IgD-negative memory B cell (primary cell): ENCODE data around the gene NTRK1. TPM values are rescaled to one million over a fixed set of nuclear protein-coding genes. Genes with fewer than 3 reads are reported as not detected.

Source experiments
- H3K27ac Mint-ChIP-seq, 3 donors: one replicate each; pipeline ENCODE4 v1.8.0; 2020 to 2022; ENCODE audit warnings: mild to moderate bottlenecking in 3 of 3, mixed read lengths in 3 of 3, moderate library complexity in 1 of 3
- H3K27me3 Mint-ChIP-seq: one replicate; pipeline ENCODE4 v1.8.0; 2021; ENCODE audit warnings: mixed read lengths
- H3K36me3 Mint-ChIP-seq: one replicate; pipeline ENCODE4 v1.8.0; 2020; ENCODE audit warnings: mild to moderate bottlenecking, mixed read lengths
- H3K4me1 Mint-ChIP-seq, 3 donors: one replicate each; pipeline ENCODE4 v1.8.0; 2020 to 2022; ENCODE audit warnings: mixed read lengths in 3 of 3, mild to moderate bottlenecking in 1 of 3
- H3K4me3 Mint-ChIP-seq, 4 donors: one replicate each; pipeline ENCODE4 v1.8.0; 2020 to 2022; ENCODE audit warnings: mild to moderate bottlenecking in 4 of 4, mixed read lengths in 4 of 4, moderate library complexity in 3 of 4
- H3K9me3 Mint-ChIP-seq, 3 donors: one replicate each; pipeline ENCODE4 v1.8.0; 2020 to 2021; ENCODE audit warnings: mixed read lengths in 3 of 3, mild to moderate bottlenecking in 1 of 3
- polyA plus RNA-seq: library from polyadenylated mRNA; unstranded; fragments of 300-500 nt; fragmentation: Illumina TruSeq; gene quantifications from one replicate; pipeline ENCODE4 v1.2.3, GENCODE V29; 2021

Gene NTRK1
- not detected for polyA plus RNA-seq

GRCh38 chr1:156860628-156861423, at the start of gene NTRK1:
NTRK1 (plus strand) TSS chr1:156860865; CDS start chr1:156860935, 70 bp downstream.
- H3K36me3 Mint-ChIP-seq: peaks cover 4% of the 10 kb centered on the region
- H3K27me3 Mint-ChIP-seq: peaks cover 54% of the 10 kb centered on the region
- peak within 1 kb of the TSS in 1 of 3 donors; percentile 63 for H3K27ac Mint-ChIP-seq
- H3K4me1 Mint-ChIP-seq: peaks cover 4 to 20% (median 5%) of the 10 kb centered on the region in 3 donors
- H3K4me3 Mint-ChIP-seq: peak within 1 kb of the TSS in 3 of 4 donors; percentile 75 to 94 (median 90)
- no peaks in the 10 kb centered on the region for H3K9me3 Mint-ChIP-seq

GRCh38 chr1:156811168-156811567, 49.5 kb upstream of the NTRK1 start:
- Mint-ChIP-seq H3K4me3 (peak overlapping the region in 2 of 4 donors; percentile 31 to 47), H3K9me3 (no peaks in the 10 kb centered on the region), H3K27ac (peak overlapping the region in 1 of 3 donors; percentile 49), H3K36me3 (peaks cover 1% of the 10 kb centered on the region), H3K27me3 (no peaks in the 10 kb centered on the region), H3K4me1 (peaks cover 0 to 14% (median 9%) of the 10 kb centered on the region in 3 donors)

DNA sequence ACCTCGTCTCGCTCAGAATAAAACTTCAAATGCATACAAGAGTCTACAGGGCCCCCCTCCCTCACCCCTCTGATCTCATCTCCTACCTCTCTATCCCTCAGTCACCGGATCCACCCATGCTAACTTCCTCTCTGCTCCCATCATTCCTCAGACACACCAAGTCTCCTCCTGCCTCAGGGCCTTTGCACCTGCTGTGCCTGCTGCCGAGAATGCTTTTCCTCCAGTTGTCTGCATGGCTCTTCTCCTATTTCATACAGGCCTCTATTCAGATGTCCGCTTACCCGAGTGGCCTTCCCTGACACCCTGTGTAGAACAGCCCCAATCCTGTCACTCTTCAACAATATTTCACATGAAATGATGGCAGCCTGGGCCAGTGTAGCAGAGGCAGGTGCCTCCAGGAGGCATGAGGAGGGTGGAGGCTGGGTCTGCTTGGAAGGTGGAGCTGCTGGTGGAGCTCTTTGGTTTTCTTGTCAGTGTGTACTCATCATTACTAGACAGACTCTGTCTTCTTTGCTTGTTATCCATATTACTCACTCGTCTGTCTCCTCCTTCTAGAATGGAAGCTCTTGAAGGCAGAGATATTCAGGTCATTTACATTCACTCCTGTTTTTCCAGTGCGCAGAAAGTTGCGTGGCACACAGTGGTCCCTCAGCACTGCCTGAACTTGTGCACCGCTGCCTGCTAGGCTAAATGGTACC, 48.2 kb upstream of the NTRK1 start:
- H3K27me3 Mint-ChIP-seq: no peaks in the 10 kb centered on the region
- peak overlapping the region; percentile 30 to 87 (median 40) for H3K4me3 Mint-ChIP-seq
- H3K36me3 Mint-ChIP-seq: no peaks in the 10 kb centered on the region
- no peaks in the 10 kb centered on the region for H3K9me3 Mint-ChIP-seq
- no peak overlapping the region for H3K27ac Mint-ChIP-seq
- peaks cover 0 to 24% (median 12%) of the 10 kb centered on the region in 3 donors for H3K4me1 Mint-ChIP-seq

DNA sequence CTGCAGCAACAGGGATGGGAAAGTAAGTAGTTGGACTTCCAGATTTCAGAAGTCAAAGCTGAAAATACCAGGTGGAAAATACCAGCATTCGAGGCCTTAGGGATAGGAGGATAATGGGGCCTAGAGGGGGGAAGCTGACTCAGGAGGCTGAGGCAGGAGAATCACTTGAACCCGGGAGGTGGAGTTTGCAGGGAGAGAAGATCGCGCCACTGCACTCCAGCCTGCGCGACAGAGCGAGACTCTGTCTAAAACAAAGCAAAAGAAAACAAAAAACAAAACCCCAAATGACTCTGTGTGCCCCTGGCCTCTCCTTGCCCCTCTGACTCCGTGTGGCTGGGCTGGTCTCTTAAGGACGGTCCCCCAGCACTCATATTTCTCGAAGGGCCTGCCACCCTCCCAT, 47.4 kb upstream of the NTRK1 start:
- no peaks in the 10 kb centered on the region for H3K27me3 Mint-ChIP-seq

DNA sequence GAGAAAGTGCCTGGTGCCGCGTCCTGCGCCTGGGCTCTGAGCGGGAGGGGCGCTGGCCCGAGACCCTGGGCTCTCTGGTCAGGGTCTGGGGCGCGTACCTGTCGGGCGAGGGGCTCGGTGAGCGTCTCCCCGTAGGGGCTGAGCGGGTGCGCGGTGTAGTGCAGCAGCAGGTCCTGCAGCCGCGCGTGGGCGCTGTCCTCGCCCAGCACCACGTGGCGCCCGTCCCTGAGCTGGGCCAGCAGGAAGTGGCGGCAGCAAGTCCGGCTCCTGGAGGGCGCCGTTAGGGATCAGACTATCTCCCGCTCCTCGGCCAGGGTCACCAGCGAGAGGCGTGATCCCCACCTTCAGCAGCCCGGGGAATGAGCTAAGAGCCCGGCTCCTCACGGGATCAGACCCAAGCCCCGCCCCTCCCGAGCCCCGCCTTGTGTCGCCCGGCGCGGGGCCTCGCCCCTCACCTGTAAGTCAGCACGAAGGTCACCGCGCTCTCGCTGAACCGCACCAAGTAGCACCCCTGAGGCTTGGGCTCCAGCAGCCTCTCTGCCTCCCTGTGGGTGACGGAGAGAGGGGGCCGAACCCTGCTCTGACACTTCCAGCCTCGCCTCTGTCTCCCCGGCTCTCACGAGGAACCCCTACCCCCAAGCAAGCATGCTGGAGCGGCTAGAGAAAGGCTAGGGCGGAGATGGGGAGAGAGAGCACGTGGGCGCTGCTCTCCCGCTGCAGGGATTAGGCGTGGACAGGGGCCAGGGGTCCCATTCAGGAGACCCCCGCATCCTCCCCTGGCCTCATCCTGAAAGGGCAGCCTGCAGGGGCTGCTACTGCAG, 46.7 kb upstream of the NTRK1 start:
- H3K27me3 Mint-ChIP-seq: no peaks in the 10 kb centered on the region
- no peaks in the 10 kb centered on the region for H3K36me3 Mint-ChIP-seq
- peak overlapping the region; percentile 54 to 95 (median 88) for H3K4me3 Mint-ChIP-seq
- H3K4me1 Mint-ChIP-seq: peaks cover 0 to 24% (median 10%) of the 10 kb centered on the region in 3 donors
- H3K27ac Mint-ChIP-seq: peak overlapping the region in 2 of 3 donors; percentile 61 to 86
- no peaks in the 10 kb centered on the region for H3K9me3 Mint-ChIP-seq

More for the DNA sequence above, 47.4 kb upstream of the NTRK1 start:
- Mint-ChIP-seq H3K9me3 (no peaks in the 10 kb centered on the region), H3K36me3 (no peaks in the 10 kb centered on the region), H3K4me3 (peak overlapping the region; percentile 54 to 95 (median 88)), H3K27ac (peak overlapping the region in 2 of 3 donors; percentile 63 to 69), H3K4me1 (peaks cover 0 to 24% (median 10%) of the 10 kb centered on the region in 3 donors)

- Mint-ChIP-seq H3K4me1 (peaks cover 0 to 24% (median 10%) of the 10 kb centered on the region in 3 donors), H3K27me3 (no peaks in the 10 kb centered on the region), H3K9me3 (no peaks in the 10 kb centered on the region), H3K36me3 (no peaks in the 10 kb centered on the region), H3K27ac (peak overlapping the region in 2 of 3 donors; percentile 61 to 86), H3K4me3 (peak overlapping the region; percentile 54 to 95 (median 88))
Observed at GRCh38 chr1:156814571-156815260, 45.9 kb upstream of the NTRK1 start.

- Mint-ChIP-seq H3K36me3 (no peaks in the 10 kb centered on the region), H3K9me3 (no peaks in the 10 kb centered on the region), H3K4me1 (peaks cover 0 to 24% (median 10%) of the 10 kb centered on the region in 3 donors), H3K27me3 (no peaks in the 10 kb centered on the region), H3K4me3 (peak overlapping the region in 3 of 4 donors; percentile 54 to 89 (median 82)), H3K27ac (peak overlapping the region in 2 of 3 donors; percentile 50 to 92)
Observed at GRCh38 chr1:156815307-156815826, 45.3 kb upstream of the NTRK1 start.

- no peaks in the 10 kb centered on the region for H3K9me3 Mint-ChIP-seq
- H3K36me3 Mint-ChIP-seq: no peaks in the 10 kb centered on the region
- peaks cover 0 to 24% (median 10%) of the 10 kb centered on the region in 3 donors for H3K4me1 Mint-ChIP-seq
- H3K4me3 Mint-ChIP-seq: peak overlapping the region in 2 of 4 donors; percentile 81 to 89
- peak overlapping the region; percentile 80 to 92 (median 90) for H3K27ac Mint-ChIP-seq
- no peaks in the 10 kb centered on the region for H3K27me3 Mint-ChIP-seq
Observed at GRCh38 chr1:156815961-156816422, 44.7 kb upstream of the NTRK1 start.

DNA sequence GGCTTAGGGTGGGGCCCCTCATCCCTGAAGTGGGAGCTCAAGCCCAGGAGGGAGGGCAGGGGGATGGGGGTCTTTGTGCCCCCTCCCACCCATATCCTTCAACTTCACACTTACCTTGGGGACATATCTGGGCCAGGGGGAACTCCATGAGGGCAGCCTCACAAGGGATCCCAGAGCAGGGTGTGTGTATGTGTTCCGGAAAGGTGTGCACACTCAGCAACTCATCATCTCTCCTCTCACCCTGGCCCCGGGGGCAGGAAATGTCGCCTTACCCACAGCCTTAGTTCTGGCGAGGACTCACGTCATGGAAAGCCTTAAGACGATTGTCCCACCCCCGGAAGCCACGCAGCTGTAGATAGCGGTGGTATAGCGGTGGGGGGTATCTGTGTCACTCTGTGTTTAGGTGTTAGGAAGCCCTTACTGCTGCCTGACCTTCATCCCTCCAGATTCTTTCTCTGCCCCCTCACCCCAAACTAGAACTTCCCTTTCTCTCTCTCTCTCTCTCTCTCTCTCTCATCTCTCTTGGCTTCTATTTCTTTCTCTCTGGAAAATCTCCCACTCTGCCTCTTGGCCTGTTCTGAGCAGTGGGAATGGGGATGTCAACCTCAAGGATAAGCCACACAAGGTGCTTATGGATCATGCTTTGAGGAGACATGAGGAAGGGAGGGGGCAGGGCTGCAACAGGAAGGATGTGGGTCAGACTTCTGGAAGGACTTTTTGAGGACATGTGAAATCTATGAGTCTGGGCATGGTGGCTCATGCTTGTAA, 43.9 kb upstream of the NTRK1 start, which contains the start of gene SH2D2A:
Gene SH2D2A (minus strand): TSS at position 288 of the 768 bp plus-strand sequence. CDS start 140 bp downstream, at position 148.
- Mint-ChIP-seq H3K27me3 (no peaks in the 10 kb centered on the region), H3K4me1 (peaks cover 0 to 24% (median 10%) of the 10 kb centered on the region in 3 donors), H3K36me3 (no peaks in the 10 kb centered on the region), H3K9me3 (no peaks in the 10 kb centered on the region), H3K27ac (peak within 1 kb of the TSS; percentile 80 to 92 (median 90)), H3K4me3 (peak within 1 kb of the TSS; percentile 33 to 89 (median 68))

- no peak overlapping the region for H3K4me3 Mint-ChIP-seq
- no peaks in the 10 kb centered on the region for H3K9me3 Mint-ChIP-seq
- H3K27ac Mint-ChIP-seq: peak overlapping the region in 1 of 3 donors; percentile 7
- H3K27me3 Mint-ChIP-seq: no peaks in the 10 kb centered on the region
- H3K4me1 Mint-ChIP-seq: peaks cover 0 to 6% (median 4%) of the 10 kb centered on the region in 3 donors
- H3K36me3 Mint-ChIP-seq: no peaks in the 10 kb centered on the region
Observed at GRCh38 chr1:156821801-156822200, 38.9 kb upstream of the NTRK1 start.

GRCh38 chr1:156822680-156823079, 38.0 kb upstream of the NTRK1 start:
- no peaks in the 10 kb centered on the region for H3K27me3 Mint-ChIP-seq
- H3K4me3 Mint-ChIP-seq: no peak overlapping the region
- peaks cover 0 to 2% (median 0%) of the 10 kb centered on the region in 3 donors for H3K4me1 Mint-ChIP-seq
- H3K36me3 Mint-ChIP-seq: no peaks in the 10 kb centered on the region
- no peak overlapping the region for H3K27ac Mint-ChIP-seq
- H3K9me3 Mint-ChIP-seq: no peaks in the 10 kb centered on the region

DNA sequence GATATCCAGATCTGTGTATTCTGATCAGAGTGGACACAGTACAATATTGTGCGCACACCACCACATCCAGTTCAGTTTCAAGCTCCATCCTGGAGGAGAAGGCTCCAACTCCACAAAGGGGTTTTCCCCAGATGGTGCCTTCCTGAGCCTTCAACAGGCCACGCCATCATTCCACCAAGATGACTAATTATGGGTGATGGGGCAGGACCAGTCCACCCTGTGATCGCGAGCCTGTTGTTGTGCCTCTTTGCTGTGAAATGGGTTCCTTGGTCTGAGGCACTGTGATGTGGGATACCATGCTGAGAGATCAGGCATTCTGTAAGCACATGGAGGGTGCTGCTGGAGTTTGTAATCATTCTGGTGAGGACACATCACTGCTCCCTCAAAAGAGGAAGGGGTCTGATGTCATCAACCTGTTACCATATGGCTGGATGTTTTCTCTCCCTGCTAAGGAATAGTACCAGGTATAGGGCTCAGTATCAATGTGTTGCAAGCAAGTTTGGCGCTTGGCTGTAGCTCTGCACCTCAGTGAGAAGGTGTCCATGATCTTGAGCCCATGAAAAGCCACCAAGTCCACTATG, 37.4 kb upstream of the NTRK1 start:
- Mint-ChIP-seq H3K36me3 (no peaks in the 10 kb centered on the region), H3K4me1 (no peaks in the 10 kb centered on the region)

GRCh38 chr1:156826630-156827029, 34.0 kb upstream of the NTRK1 start:
- no peaks in the 10 kb centered on the region for H3K9me3 Mint-ChIP-seq
- peaks cover 5% of the 10 kb centered on the region for H3K27me3 Mint-ChIP-seq
- peak overlapping the region in 1 of 3 donors; percentile 35 for H3K27ac Mint-ChIP-seq
- no peak overlapping the region for H3K4me3 Mint-ChIP-seq
- H3K36me3 Mint-ChIP-seq: no peaks in the 10 kb centered on the region
- H3K4me1 Mint-ChIP-seq: no peaks in the 10 kb centered on the region

More for the DNA sequence above, 37.4 kb upstream of the NTRK1 start:
- Mint-ChIP-seq H3K9me3 (no peaks in the 10 kb centered on the region), H3K27me3 (no peaks in the 10 kb centered on the region), H3K4me3 (no peak overlapping the region), H3K27ac (no peak overlapping the region)
